HCT116 (cell line): Measurements from ENCODE around the gene SOCS1. TPM values are rescaled to one million over a fixed set of nuclear protein-coding genes. Genes with fewer than 3 reads are reported as not detected.

Experiments used
- ATAC-seq: fragments of 200-7000 bp; cut with Tn5 transposase; 2 replicates; pipeline ENCODE4 v1.9.1; 2020; ENCODE audit warnings: mild to moderate bottlenecking, moderate library complexity
- BruUV-seq: library from RNA; stranded (reverse); fragments of 400-500 nt; replicated peaks from 2 replicates; lab custom pipeline; 2021; lab: Mats Ljungman, UMichigan
- CTCF ChIA-PET: fragments of 300-600 bp; sonication (Branson Sonifier 250); formaldehyde crosslinking; loops from one replicate; lab custom pipeline; 2021; ENCODE audit warnings: antibody characterized with exemption; lab: Charles Lee
- POLR2A ChIA-PET: fragments of 300-600, 350-600 bp; sonication (Branson Sonifier 250); formaldehyde crosslinking; loops from one replicate; lab custom pipeline; 2021; ENCODE audit warnings: antibody characterized with exemption; lab: Charles Lee
- RAD21 ChIA-PET, 2 experiments: fragments of 300-600 bp; sonication (Branson Sonifier 250); formaldehyde crosslinking; loops; one replicate each; lab custom pipeline; 2023; ENCODE audit warnings: low total read pairs in 2 of 2; ENCODE audit not compliant: uncharacterized antibody in 2 of 2, unreplicated experiment in 2 of 2, low non-redundant PET in 1 of 2; lab: Charles Lee
- DNase-seq: peaks from one replicate; pipeline ENCODE4 v3.0.0-alpha.2; 2010; ENCODE audit warnings: low read depth, low spot score
- H2AFZ ChIP-seq: fragments of 200-600 bp; shearing (Covaris generic), sonication (generic); 2 replicates; pipeline ENCODE4 v1.6.1; 2017; ENCODE audit warnings: low read depth, mixed run types, mixed read lengths, antibody characterized with exemption, low read length; ENCODE audit not compliant: poor library complexity, severe bottlenecking
- H3K27ac ChIP-seq: 2 replicates; pipeline ENCODE4 v1.5.1; 2012; ENCODE audit warnings: low read depth, low read length
- H3K27me3 ChIP-seq: fragments of 200-600 bp; sonication (generic); 2 replicates; pipeline ENCODE4 v1.6.1; 2016; ENCODE audit warnings: mixed run types, low read length, mixed read lengths; ENCODE audit not compliant: insufficient read depth
- H3K36me3 ChIP-seq, 2 experiments: fragments of 200-500 bp in 1 of 2; fragments of 200-600 bp in 1 of 2; sonication (Bioruptor generic) in 1 of 2; sonication (generic) in 1 of 2; 2 replicates each; pipeline versions ENCODE4 v1.5.1 to v1.6.1; 2014 to 2016; ENCODE audit warnings: low read length in 2 of 2, inconsistent platforms in 1 of 2, mixed read lengths in 1 of 2, mixed run types in 1 of 2; ENCODE audit not compliant: insufficient read depth in 2 of 2, control insufficient read depth in 1 of 2
- H3K4me1 ChIP-seq, 2 experiments: fragments of 200-600 bp in 1 of 2; sonication (generic) in 1 of 2; 2 replicates each; pipeline versions ENCODE4 v1.5.1 to v1.6.1; 2012 to 2017; ENCODE audit warnings: low read length in 2 of 2, inconsistent platforms in 1 of 2, mild to moderate bottlenecking in 1 of 2, mixed read lengths in 1 of 2, mixed run types in 1 of 2, moderate library complexity in 1 of 2; ENCODE audit not compliant: insufficient read depth in 2 of 2, control insufficient read depth in 1 of 2
- H3K4me2 ChIP-seq: fragments of 200-600 bp; sonication (generic); 2 replicates; pipeline ENCODE4 v1.6.1; 2017; ENCODE audit warnings: mixed run types, low read length, mixed read lengths
- H3K4me3 ChIP-seq, 2 experiments: fragments of 200-600 bp in 1 of 2; sonication (generic) in 1 of 2; replicated peaks in 1 of 2; 2 replicates each; pipeline ENCODE4 v1.5.1; 2011 to 2016; ENCODE audit warnings: low read length in 2 of 2, control low read depth in 1 of 2, low read depth in 1 of 2, mild to moderate bottlenecking in 1 of 2, mixed read lengths in 1 of 2, mixed run types in 1 of 2
- H3K79me2 ChIP-seq: fragments of 200-600 bp; sonication (generic); 2 replicates; pipeline ENCODE4 v1.6.1; 2017; ENCODE audit warnings: mild to moderate bottlenecking, mixed run types, low read length, moderate library complexity, mixed read lengths; ENCODE audit not compliant: insufficient read depth
- H3K9ac ChIP-seq: fragments of 200-600 bp; sonication (generic); 2 replicates; pipeline ENCODE4 v1.6.1; 2016; ENCODE audit warnings: low read length, mixed read lengths
- H3K9me2 ChIP-seq: fragments of 200-600 bp; sonication (generic), shearing (Covaris generic); 2 replicates; pipeline ENCODE4 v1.6.1; 2017; ENCODE audit warnings: mixed run types, mild to moderate bottlenecking, moderate library complexity; ENCODE audit not compliant: insufficient read depth
- H3K9me3 ChIP-seq, 2 experiments: fragments of 200-500 bp in 1 of 2; fragments of 200-600 bp in 1 of 2; sonication (Bioruptor generic) in 1 of 2; sonication (generic) in 1 of 2; 2 replicates each; pipeline ENCODE4 v1.6.1; 2014 to 2017; ENCODE audit warnings: low read length in 2 of 2, mixed read lengths in 2 of 2, inconsistent platforms in 1 of 2, low read depth in 1 of 2, mild to moderate bottlenecking in 1 of 2, mixed run types in 1 of 2, moderate library complexity in 1 of 2; ENCODE audit not compliant: control insufficient read depth in 1 of 2, insufficient read depth in 1 of 2
- H4K20me1 ChIP-seq: fragments of 200-600 bp; sonication (generic), shearing (Covaris generic); 2 replicates; pipeline ENCODE4 v1.6.1; 2017; ENCODE audit warnings: mixed run types, mild to moderate bottlenecking, moderate library complexity; ENCODE audit not compliant: insufficient read depth
- CBX3 ChIP-seq: IDR thresholded peaks from 2 replicates; pipeline ENCODE4 v1.6.1; 2012; ENCODE audit warnings: low read depth
- EGR1 ChIP-seq: IDR thresholded peaks from 2 replicates; pipeline ENCODE4 v1.6.1; 2012; ENCODE audit warnings: low read depth
- ELF1 ChIP-seq: IDR thresholded peaks from 2 replicates; pipeline ENCODE4 v1.6.1; 2012; ENCODE audit warnings: low read depth, borderline replicate concordance
- EZH2 ChIP-seq: fragments of 200-600 bp; sonication (generic); IDR thresholded peaks from 2 replicates; pipeline ENCODE4 v1.6.1; 2017; ENCODE audit warnings: antibody characterized with exemption, mixed run types
- REST ChIP-seq: IDR thresholded peaks from 2 replicates; pipeline ENCODE4 v1.6.1; 2012; ENCODE audit warnings: low read depth
- SIN3A ChIP-seq: IDR thresholded peaks from 2 replicates; pipeline ENCODE4 v1.6.1; 2012; ENCODE audit warnings: low read depth
- YY1 ChIP-seq: IDR thresholded peaks from 2 replicates; pipeline ENCODE4 v1.6.1; 2011; ENCODE audit warnings: low read length, low read depth, moderate library complexity, mild to moderate bottlenecking; ENCODE audit not compliant: insufficient replicate concordance; ENCODE audit errors: extremely low read depth
- ZBTB33 ChIP-seq: IDR thresholded peaks from 2 replicates; pipeline ENCODE4 v1.6.1; 2011; ENCODE audit warnings: mild to moderate bottlenecking, low read length, moderate library complexity; ENCODE audit not compliant: insufficient replicate concordance; ENCODE audit errors: extremely low read depth
- ZFX ChIP-seq: fragments of 450-650 bp; IDR thresholded peaks from 2 replicates; pipeline ENCODE4 v1.6.1; 2017
- intact Hi-C: fragments of 100-400 bp; cut with micrococcal nuclease; formaldehyde crosslinking; loops from 2 replicates; pipeline ENCODE4 v1.10.0; 2022
- total RNA-seq: library from RNA; stranded (reverse); gene quantifications from one replicate; pipeline ENCODE4 v1.2.1, GENCODE V29; 2021; ENCODE audit not compliant: unreplicated experiment

SOCS1 gene
- total RNA-seq, 1 experiment from 2014 or later = 4.9 TPM

- Histone ChIP-seq H3K4me1 (no peaks in the 10 kb centered on the region), H3K4me2 (no peak overlapping the region), H3K4me3 (no peak overlapping the region), H3K36me3 (no peaks in the 10 kb centered on the region), H2AFZ (no peak overlapping the region), H4K20me1 (no peaks in the 10 kb centered on the region), H3K79me2 (no peaks in the 10 kb centered on the region), H3K9ac (no peak overlapping the region), H3K27ac (no peak overlapping the region), H3K27me3 (no peaks in the 10 kb centered on the region), H3K9me2 (no peaks in the 10 kb centered on the region), H3K9me3 (no peaks in the 10 kb centered on the region)
- intact Hi-C loops = no loop called here
- DNase-seq = no peak
- no TSS peak for BruUV-seq
- POLR2A ChIA-PET = no interaction called here
- no peak for TF ChIP-seq SIN3A
- no peak for TF ChIP-seq EGR1
- no peak for TF ChIP-seq ZFX
- no peak for TF ChIP-seq ELF1
- TF ChIP-seq REST = no peak
- TF ChIP-seq YY1 = no peak
- TF ChIP-seq ZBTB33 = no peak
- no peak for TF ChIP-seq EZH2
- no peak for TF ChIP-seq CBX3
- CTCF ChIA-PET = interaction anchor here (0.9 kb wide), 1 partner anchor 40 kb away, joined by 4 read pairs; the partner anchor contains the start of gene SOCS1
- RAD21 ChIA-PET = no interaction called here
- no peak for ATAC-seq
These were observed 40.3 kb upstream of the SOCS1 start for GRCh38 chr16:11296351-11296705.
